HG02798 (cell line): Measurements from ENCODE around the gene BCAN.

Experiments used
- ATAC-seq: cut with Tn5 transposase; IDR thresholded peaks from one replicate; pipeline ENCODE4 v1.9.1; 2021; ENCODE audit warnings: mild to moderate bottlenecking; ENCODE audit not compliant: unreplicated experiment, poor library complexity

BCAN gene

GRCh38 chr1:156659661-156659987 is 17.7 kb downstream of the BCAN start:
- peak; percentile 1 for ATAC-seq

- ATAC-seq = peak; percentile 75
These were observed 18.3 kb downstream of the BCAN start for GRCh38 chr1:156659988-156660751.

DNA sequence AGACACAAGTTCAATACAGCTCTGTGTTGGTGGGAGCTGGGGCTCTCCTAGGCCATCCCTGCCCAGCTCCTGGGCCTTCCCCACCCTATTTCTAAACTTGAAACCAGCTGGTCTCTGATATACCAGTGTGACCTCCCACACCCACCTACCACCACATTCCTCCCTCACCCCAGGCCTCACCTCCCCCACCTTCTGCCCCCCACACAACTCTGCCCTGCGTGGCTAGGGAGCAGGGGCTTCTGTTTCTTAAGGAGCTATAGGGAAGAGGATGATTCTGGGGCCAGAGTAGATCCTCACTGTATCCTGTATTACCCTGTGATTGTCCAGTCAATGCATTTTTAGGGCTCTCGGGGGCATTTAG is 18.8 kb downstream of the BCAN start:
- ATAC-seq = peak; percentile 5

GRCh38 chr1:156662005-156662799 is 20.3 kb downstream of the BCAN start:
- ATAC-seq = no peak

DNA sequence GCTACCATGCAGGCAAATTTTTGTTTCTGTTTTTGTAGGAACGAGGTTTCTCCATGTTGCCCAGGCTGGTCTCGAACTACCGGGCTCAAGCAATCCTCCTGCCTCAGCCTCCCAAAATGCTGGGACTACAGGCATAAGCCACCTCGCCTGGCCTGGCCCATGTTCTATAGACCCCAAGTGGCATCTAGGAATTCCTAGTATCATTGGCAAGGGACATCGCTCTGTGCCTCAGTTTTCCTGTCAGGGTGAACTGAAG is 20.8 kb downstream of the BCAN start:
- no peak for ATAC-seq

- ATAC-seq = no peak
These were observed 21.3 kb downstream of the BCAN start for GRCh38 chr1:156663178-156663577.

DNA sequence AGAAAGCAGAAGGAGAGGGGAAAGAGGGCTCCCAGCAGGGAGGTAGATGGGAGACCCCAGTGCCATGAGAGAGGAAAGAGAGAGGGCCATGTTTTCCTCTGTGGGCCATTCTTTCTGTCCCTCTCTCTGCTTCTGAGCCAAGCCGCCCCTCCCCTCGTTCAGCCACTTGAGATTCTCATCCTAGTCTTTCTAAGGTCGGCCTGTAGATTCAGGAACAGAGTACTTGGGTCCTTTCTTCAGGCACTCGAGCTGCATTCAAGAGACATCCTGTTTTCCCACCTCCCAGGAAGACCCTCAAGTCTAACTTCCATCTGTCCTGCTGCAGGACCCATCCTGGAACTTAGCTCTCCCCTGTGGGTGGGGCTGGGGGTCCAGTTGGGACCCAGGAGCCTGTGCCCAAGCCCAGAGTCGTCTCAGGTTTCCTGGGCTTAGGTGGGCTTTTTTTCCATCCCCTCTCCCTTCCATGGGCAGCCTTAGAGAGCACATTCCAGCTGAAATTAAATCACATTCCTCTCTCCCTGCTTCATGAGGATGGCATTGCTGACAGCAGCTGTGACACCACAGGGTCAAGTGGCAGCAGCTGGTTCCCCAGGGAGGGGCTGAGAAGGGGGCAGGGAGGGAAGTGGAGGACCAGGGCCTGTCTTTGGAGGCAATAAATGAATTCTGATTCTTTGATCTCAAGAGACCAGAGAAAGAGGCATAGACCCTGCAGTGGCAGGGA is 22.3 kb downstream of the BCAN start:
- ATAC-seq = no peak

GRCh38 chr1:156664767-156665411 is 23.0 kb downstream of the BCAN start:
- ATAC-seq = no peak

- ATAC-seq = no peak
These were observed 23.6 kb downstream of the BCAN start for GRCh38 chr1:156665539-156665938.

DNA sequence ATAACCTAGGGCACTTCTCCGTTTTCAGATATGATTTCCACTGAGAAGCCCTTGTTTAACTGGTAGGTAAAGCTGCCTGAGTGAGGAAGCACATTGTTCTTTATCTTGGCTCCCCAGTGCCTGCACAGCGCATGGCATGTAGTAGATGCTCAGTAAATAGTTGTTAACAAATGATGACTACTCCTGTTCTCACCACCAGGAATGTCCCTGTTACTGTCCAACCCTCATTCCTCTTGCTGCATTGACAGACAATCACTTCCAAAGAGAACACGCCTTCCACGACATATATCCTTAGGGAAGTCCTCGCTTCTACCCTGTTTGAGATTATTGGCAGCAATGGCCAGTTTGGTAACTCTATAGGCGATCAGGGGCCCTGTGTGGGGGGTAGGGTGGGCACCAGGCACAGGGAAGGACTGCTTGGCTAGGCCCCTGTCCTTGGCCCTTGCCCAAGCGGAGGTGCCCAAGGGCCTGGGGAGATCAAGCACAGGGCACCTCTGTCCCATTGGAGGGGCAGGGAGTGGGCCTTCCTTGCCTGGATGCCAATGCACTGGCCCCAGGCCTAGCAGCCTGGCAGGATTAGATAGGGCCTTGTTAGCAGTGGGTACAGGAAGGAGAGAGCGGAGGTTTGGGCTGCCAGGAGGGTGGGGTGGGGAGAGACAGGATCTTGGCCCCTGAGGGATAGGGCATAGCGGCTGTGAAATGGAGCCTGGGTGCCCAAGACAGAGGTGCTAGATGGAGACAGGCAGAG is 25.1 kb downstream of the BCAN start:
- ATAC-seq = no peak

DNA sequence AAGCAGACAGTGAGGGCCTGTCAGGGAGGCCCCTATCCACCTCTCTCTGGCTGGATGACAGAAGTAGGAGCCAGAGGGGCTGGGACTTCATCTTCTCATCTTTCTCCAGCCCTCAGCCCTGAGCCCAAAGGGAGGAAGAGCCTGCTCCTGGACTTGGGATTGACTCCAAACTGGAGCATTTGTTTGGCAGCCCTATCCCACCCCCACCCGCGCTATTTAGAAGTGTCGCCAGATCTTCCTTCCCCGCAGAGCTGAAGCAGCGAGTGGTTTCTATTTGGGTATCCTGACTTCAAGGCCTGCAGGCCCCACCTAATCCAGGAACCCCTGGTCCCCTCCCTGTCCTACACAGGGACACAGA is 25.7 kb downstream of the BCAN start:
- ATAC-seq = no peak

GRCh38 chr1:156667968-156668709 is 26.2 kb downstream of the BCAN start:
- no peak for ATAC-seq

GRCh38 chr1:156668801-156669637 is 27.1 kb downstream of the BCAN start:
- ATAC-seq = no peak

- ATAC-seq = no peak
These were observed 27.9 kb downstream of the BCAN start for GRCh38 chr1:156669794-156670193.

DNA sequence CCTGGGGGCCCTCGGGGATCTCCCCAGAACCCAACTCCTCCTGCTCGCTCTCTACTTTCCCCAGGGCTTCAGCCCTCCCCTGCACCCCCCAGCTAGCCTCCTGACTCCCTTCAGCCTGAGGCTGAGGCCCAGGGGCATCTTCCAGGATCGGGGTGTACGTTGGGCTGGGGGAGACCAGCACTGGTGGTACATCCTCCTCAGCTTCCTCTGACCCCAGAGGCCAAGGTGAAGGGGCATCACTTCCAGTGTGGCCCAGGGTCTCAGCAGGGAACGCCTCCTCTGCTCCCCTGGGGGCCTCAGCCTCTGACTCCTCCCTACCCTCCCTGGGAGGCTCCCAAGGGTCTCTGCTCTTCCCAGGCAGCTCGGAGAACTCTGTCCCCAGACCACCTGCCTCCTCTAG is 28.4 kb downstream of the BCAN start:
- no peak for ATAC-seq

DNA sequence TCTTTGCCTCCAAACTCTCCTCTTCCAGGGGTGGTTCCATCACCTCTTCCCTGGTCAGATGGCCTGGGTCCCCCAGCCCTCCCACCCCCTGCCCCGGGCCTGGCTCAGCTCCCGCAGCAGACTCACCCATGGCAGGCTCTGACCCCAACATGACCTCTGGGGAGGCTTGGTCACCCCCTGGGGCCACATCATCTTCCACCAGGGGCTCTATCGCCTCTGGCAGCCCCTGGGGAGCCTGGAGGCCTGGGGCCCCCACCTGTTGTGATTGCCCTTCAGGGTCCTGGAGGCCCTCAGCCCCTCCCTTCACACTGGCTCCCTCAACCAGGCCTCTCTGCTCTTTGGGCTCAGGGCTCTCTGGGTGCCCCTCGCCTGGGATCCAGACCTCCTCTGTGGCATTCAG is 28.9 kb downstream of the BCAN start:
- no peak for ATAC-seq

- ATAC-seq = no peak
These were observed 29.9 kb downstream of the BCAN start for GRCh38 chr1:156671804-156672203.

- no peak for ATAC-seq
These were observed 31.6 kb downstream of the BCAN start for GRCh38 chr1:156673387-156674121.
